ENCODE data around the gene CYB561A3. TPM values are rescaled to one million over a fixed set of nuclear protein-coding genes. Genes with fewer than 3 reads are reported as not detected.

CYB561A3 gene
- total and polyA plus RNA-seq, 2 of the 13 experiments (the other 11 are each of a cell fraction or from before 2014, with no cell fraction given) = 11.4 to 14.9 TPM

DNA sequence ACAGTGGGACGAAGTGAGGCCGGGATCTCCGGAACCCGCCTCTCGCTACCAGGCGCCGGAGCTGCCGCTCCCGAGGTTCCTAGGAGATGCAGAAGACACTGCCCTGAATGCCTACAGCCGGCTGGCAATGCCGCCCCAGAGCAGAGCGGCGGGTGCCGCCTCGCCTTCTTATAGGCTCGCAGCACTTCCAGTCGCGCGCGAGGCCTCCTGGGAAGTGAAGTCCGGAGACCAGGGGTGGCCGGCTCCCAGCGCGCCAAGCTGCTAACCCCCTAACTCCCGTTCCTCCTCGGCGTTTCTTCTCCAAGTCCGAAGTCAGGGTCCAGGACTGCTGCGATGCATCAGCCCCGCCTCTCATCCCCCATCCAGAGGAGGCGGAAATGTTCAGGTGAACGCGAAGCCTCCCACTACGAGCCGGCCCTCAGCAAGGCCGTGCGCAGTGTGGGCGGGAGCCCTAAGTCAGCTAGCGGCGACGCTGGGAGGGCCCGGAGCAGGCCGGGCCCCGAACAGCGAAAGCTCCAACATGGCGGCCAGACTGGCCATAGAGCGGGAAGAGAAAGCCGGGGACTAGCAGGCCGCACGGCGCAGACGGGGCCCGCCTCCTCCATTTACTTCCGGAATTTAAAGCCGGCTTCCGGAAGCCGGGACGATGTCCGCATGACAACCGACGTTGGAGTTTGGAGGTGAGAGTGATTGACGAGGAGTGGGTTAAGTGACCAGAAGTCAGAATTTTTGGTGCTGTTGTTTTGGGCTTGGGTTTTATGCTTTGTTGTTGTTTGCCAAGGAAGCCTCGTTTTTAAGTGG lies at the start of gene CYB561A3, which contains the start of gene TMEM138 (continued):
- TF ChIP-seq RARG (CRISPR knock-in tag; IDR thresholded peaks at IDR 0.05; ENCODE audit: low read depth) (0 out of 2 replicates have a peak, but pooled peaks have one; percentile 53), ZNF354B (CRISPR knock-in tag; IDR thresholded peaks at IDR 0.05) (no peak), SIX4 (CRISPR knock-in tag; IDR thresholded peaks at IDR 0.05) (no peak), POLR2G (IDR thresholded peaks at IDR 0.05; ENCODE audit: low read depth, low read length) (peak; percentile 90), ATRX (CRISPR knock-in tag; IDR thresholded peaks at IDR 0.05; ENCODE audit: borderline replicate concordance) (no peak), HNRNPLL (IDR thresholded peaks at IDR 0.05; ENCODE audit: low read depth, low read length, poor library complexity, severe bottlenecking) (peak; percentile 84), TEAD2 (CRISPR knock-in tag; IDR thresholded peaks at IDR 0.05) (no peak), ATM (IDR thresholded peaks at IDR 0.05; ENCODE audit: borderline replicate concordance) (no peak), DNMT1 (CRISPR knock-in tag; IDR thresholded peaks at IDR 0.05) (no peak), NBN (conservative IDR thresholded peaks at IDR 0.05) (no peak), FIP1L1 (IDR thresholded peaks at IDR 0.05; ENCODE audit: borderline replicate concordance, insufficient read depth, low read depth, low read length) (no peak), ZNF282 (IDR thresholded peaks at IDR 0.05; ENCODE audit: partially characterized antibody) (no peak), ZFP62 (CRISPR knock-in tag; IDR thresholded peaks at IDR 0.05) (no peak), ZFP41 (CRISPR knock-in tag; IDR thresholded peaks at IDR 0.05; ENCODE audit: borderline replicate concordance) (no peak)
- TF ChIP-seq, protein P1, sequence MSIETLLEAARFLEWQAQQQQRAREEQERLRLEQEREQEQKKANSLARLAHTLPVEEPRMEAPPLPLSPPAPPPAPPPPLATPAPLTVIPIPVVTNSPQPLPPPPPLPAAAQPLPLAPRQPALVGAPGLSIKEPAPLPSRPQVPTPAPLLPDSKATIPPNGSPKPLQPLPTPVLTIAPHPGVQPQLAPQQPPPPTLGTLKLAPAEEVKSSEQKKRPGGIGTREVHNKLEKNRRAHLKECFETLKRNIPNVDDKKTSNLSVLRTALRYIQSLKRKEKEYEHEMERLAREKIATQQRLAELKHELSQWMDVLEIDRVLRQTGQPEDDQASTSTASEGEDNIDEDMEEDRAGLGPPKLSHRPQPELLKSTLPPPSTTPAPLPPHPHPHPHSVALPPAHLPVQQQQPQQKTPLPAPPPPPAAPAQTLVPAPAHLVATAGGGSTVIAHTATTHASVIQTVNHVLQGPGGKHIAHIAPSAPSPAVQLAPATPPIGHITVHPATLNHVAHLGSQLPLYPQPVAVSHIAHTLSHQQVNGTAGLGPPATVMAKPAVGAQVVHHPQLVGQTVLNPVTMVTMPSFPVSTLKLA (IDR thresholded peaks at IDR 0.05) = peak; percentile 12; the same call in 1 of the 2 replicates
- TF ChIP-seq, protein P2, sequence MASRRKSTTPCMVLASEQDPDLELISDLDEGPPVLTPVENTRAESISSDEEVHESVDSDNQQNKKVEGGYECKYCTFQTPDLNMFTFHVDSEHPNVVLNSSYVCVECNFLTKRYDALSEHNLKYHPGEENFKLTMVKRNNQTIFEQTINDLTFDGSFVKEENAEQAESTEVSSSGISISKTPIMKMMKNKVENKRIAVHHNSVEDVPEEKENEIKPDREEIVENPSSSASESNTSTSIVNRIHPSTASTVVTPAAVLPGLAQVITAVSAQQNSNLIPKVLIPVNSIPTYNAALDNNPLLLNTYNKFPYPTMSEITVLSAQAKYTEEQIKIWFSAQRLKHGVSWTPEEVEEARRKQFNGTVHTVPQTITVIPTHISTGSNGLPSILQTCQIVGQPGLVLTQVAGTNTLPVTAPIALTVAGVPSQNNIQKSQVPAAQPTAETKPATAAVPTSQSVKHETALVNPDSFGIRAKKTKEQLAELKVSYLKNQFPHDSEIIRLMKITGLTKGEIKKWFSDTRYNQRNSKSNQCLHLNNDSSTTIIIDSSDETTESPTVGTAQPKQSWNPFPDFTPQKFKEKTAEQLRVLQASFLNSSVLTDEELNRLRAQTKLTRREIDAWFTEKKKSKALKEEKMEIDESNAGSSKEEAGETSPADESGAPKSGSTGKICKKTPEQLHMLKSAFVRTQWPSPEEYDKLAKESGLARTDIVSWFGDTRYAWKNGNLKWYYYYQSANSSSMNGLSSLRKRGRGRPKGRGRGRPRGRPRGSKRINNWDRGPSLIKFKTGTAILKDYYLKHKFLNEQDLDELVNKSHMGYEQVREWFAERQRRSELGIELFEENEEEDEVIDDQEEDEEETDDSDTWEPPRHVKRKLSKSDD (CRISPR knock-in tag; IDR thresholded peaks at IDR 0.05; ENCODE audit: low read depth) = 0 out of 2 replicates have a peak, but pooled peaks have one; percentile 63
- TF ChIP-seq, protein P3, sequence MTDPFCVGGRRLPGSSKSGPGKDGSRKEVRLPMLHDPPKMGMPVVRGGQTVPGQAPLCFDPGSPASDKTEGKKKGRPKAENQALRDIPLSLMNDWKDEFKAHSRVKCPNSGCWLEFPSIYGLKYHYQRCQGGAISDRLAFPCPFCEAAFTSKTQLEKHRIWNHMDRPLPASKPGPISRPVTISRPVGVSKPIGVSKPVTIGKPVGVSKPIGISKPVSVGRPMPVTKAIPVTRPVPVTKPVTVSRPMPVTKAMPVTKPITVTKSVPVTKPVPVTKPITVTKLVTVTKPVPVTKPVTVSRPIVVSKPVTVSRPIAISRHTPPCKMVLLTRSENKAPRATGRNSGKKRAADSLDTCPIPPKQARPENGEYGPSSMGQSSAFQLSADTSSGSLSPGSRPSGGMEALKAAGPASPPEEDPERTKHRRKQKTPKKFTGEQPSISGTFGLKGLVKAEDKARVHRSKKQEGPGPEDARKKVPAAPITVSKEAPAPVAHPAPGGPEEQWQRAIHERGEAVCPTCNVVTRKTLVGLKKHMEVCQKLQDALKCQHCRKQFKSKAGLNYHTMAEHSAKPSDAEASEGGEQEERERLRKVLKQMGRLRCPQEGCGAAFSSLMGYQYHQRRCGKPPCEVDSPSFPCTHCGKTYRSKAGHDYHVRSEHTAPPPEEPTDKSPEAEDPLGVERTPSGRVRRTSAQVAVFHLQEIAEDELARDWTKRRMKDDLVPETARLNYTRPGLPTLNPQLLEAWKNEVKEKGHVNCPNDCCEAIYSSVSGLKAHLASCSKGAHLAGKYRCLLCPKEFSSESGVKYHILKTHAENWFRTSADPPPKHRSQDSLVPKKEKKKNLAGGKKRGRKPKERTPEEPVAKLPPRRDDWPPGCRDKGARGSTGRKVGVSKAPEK (CRISPR knock-in tag; IDR thresholded peaks at IDR 0.05; ENCODE audit: borderline replicate concordance) = no peak
- TF ChIP-seq, protein P4, sequence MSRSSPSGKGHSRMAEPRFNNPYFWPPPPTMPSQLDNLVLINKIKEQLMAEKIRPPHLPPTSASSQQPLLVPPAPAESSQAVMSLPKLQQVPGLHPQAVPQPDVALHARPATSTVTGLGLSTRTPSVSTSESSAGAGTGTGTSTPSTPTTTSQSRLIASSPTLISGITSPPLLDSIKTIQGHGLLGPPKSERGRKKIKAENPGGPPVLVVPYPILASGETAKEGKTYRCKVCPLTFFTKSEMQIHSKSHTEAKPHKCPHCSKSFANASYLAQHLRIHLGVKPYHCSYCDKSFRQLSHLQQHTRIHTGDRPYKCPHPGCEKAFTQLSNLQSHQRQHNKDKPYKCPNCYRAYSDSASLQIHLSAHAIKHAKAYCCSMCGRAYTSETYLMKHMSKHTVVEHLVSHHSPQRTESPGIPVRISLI (CRISPR knock-in tag; IDR thresholded peaks at IDR 0.05; ENCODE audit: borderline replicate concordance) = peak; percentile 49; the same call in 1 of the 2 replicates

Data from HepG2 (cell line).